B cell (primary cell): ENCODE data around the gene MICAL3. TPM values are rescaled to one million over a fixed set of nuclear protein-coding genes. Genes with fewer than 3 reads are reported as not detected.

Experiments used
- ATAC-seq: fragments of 200-7000 bp; cut with Tn5 transposase; one replicate; pipeline ENCODE4 v1.10.0; 2021; ENCODE audit warnings: low read depth, mild to moderate bottlenecking, moderate number of reproducible peaks, moderate library complexity
- CTCF ChIA-PET: fragments of 350-600 bp; sonication (Branson Sonifier 250); formaldehyde crosslinking; loops from one replicate; lab custom pipeline; 2021; ENCODE audit warnings: antibody characterized with exemption, inconsistent platforms; lab: Charles Lee
- POLR2A ChIA-PET: fragments of 350-600 bp; sonication (Branson Sonifier 250); formaldehyde crosslinking; loops from one replicate; lab custom pipeline; 2021; ENCODE audit warnings: antibody characterized with exemption; lab: Charles Lee
- DNase-seq: peaks from one replicate; pipeline ENCODE4 v3.0.0; 2013
- H2AFZ ChIP-seq: 2 replicates; pipeline ENCODE4 v1.6.1; 2012; ENCODE audit warnings: mild to moderate bottlenecking, low read depth, low read length; ENCODE audit not compliant: insufficient read depth, poor library complexity, severe bottlenecking
- H3K27ac ChIP-seq, 2 donors: 1 replicate in 1 of 2; 2 replicates in 1 of 2; pipeline ENCODE4 v1.5.1; 2012 to 2013; ENCODE audit warnings: low read length in 2 of 2, mild to moderate bottlenecking in 2 of 2, moderate library complexity in 1 of 2
- H3K27me3 ChIP-seq, 4 experiments: fragments of 200-600 bp in 1 of 4; sonication (generic) in 1 of 4; replicated peaks in 1 of 4; 1 replicate in 2 of 4; 2 replicates in 2 of 4; pipeline versions ENCODE4 v1.6.1 to v1.7.0; 2013 to 2016; ENCODE audit warnings: low read length in 3 of 4, mild to moderate bottlenecking in 2 of 4, mixed read lengths in 1 of 4, moderate library complexity in 1 of 4; ENCODE audit not compliant: insufficient read depth in 4 of 4, control insufficient read depth in 3 of 4; ENCODE audit errors: control extremely low read depth in 1 of 4
- H3K36me3 ChIP-seq, 2 experiments: replicated peaks in 1 of 2; 1 replicate in 1 of 2; 2 replicates in 1 of 2; pipeline versions ENCODE4 v1.6.1 to v1.7.1; 2013; ENCODE audit warnings: low read length in 1 of 2; ENCODE audit not compliant: insufficient read depth in 2 of 2, control insufficient read depth in 1 of 2; ENCODE audit errors: control extremely low read depth in 1 of 2, extremely low read depth in 1 of 2
- H3K4me1 ChIP-seq, 2 donors: fragments of 200-600 bp in 1 of 2; sonication (generic) in 1 of 2; 1 replicate in 1 of 2; 2 replicates in 1 of 2; pipeline versions ENCODE4 v1.5.1 to v1.6.1; 2013 to 2017; ENCODE audit warnings: low read length in 2 of 2; ENCODE audit not compliant: control insufficient read depth in 2 of 2, insufficient read depth in 2 of 2
- H3K4me2 ChIP-seq: replicated peaks from 2 replicates; pipeline ENCODE3; 2012; ENCODE audit warnings: mild to moderate bottlenecking, low read depth, low read length; ENCODE audit not compliant: poor library complexity, severe bottlenecking
- H3K4me3 ChIP-seq, 5 experiments: fragments of 200-600 bp in 1 of 5; sonication (generic) in 1 of 5; 1 replicate in 3 of 5; 2 replicates in 2 of 5; pipeline versions ENCODE4 v1.5.1 to v1.7.0; 2011 to 2016; ENCODE audit warnings: low read length in 4 of 5, mild to moderate bottlenecking in 4 of 5, low read depth in 2 of 5, control low read depth in 1 of 5, moderate library complexity in 1 of 5; ENCODE audit not compliant: insufficient read depth in 1 of 5; ENCODE audit errors: control extremely low read depth in 1 of 5, extremely low read depth in 1 of 5
- H3K79me2 ChIP-seq: fragments of 200-600 bp; sonication (generic); one replicate; pipeline ENCODE4 v1.6.0; 2016; ENCODE audit warnings: low read length; ENCODE audit not compliant: control insufficient read depth, insufficient read depth
- H3K9ac ChIP-seq: fragments of 200-600 bp; sonication (generic); 2 replicates; pipeline ENCODE4 v1.6.1; 2017; ENCODE audit warnings: mild to moderate bottlenecking, low read length, moderate library complexity
- H3K9me3 ChIP-seq, 3 donors: one replicate each; pipeline versions ENCODE4 v1.6.1 to v1.7.1; 2013; ENCODE audit warnings: low read length in 2 of 3; ENCODE audit not compliant: control insufficient read depth in 2 of 3, insufficient read depth in 1 of 3; ENCODE audit errors: control extremely low read depth in 1 of 3
- H4K20me1 ChIP-seq: 2 replicates; pipeline ENCODE4 v1.6.0; 2012; ENCODE audit warnings: mild to moderate bottlenecking, low read length; ENCODE audit not compliant: insufficient read depth, control insufficient read depth, poor library complexity, severe bottlenecking
- H3K27ac Mint-ChIP-seq: one replicate; pipeline ENCODE4 v1.8.0; 2021; ENCODE audit warnings: mixed read lengths
- H3K27me3 Mint-ChIP-seq: one replicate; pipeline ENCODE4 v1.8.0; 2021; ENCODE audit warnings: mixed read lengths
- H3K4me1 Mint-ChIP-seq: one replicate; pipeline ENCODE4 v1.8.0; 2021; ENCODE audit warnings: mixed read lengths
- H3K4me3 Mint-ChIP-seq: one replicate; pipeline ENCODE4 v1.8.0; 2021; ENCODE audit warnings: mixed read lengths
- H3K9me3 Mint-ChIP-seq: one replicate; pipeline ENCODE4 v1.8.0; 2022; ENCODE audit warnings: mixed read lengths; ENCODE audit not compliant: insufficient read depth
- EZH2 ChIP-seq: IDR thresholded peaks from 2 replicates; pipeline ENCODE4 v1.6.1; 2012; ENCODE audit warnings: borderline replicate concordance, low read depth, mild to moderate bottlenecking, moderate library complexity, low read length; ENCODE audit not compliant: insufficient read depth, poor library complexity, severe bottlenecking
- WGBS: methylation state at CpG from one replicate; pipeline ENCODE4 v1.1.5; 2013; ENCODE audit warnings: missing lambda C conversion rate; ENCODE audit not compliant: insufficient coverage; 5-methylcytosine and 5-hydroxymethylcytosine counted together
- intact Hi-C: fragments of 100-400 bp; cut with micrococcal nuclease; formaldehyde crosslinking; loops from one replicate; pipeline ENCODE4 v1.10.0; 2022
- polyA plus RNA-seq: library from polyadenylated mRNA; depleted of rRNA; stranded (reverse); fragments of >200 nt; gene quantifications from 2 replicates; pipeline ENCODE4 v1.2.3, GENCODE V29; 2012
- total RNA-seq, 2 donors: library from RNA; stranded (reverse); fragments of 120-200 nt in 1 of 2; gene quantifications; 1 replicate in 1 of 2; 2 replicates in 1 of 2; pipeline versions ENCODE4 v1.2.3 to v1.2.4, GENCODE V29; 2013 to 2022
- TF ChIP-seq, protein P1 (sequence below): fragments of 200-600 bp; IDR thresholded peaks from one replicate; pipeline ENCODE4 v1.8.0; 2022; ENCODE audit warnings: antibody characterized with exemption, mild to moderate bottlenecking

The MICAL3 gene
- total and polyA plus RNA-seq, 2 donors (not counting 1 experiment from before 2014, with no cell fraction given) = 50.5 to 253 TPM

DNA sequence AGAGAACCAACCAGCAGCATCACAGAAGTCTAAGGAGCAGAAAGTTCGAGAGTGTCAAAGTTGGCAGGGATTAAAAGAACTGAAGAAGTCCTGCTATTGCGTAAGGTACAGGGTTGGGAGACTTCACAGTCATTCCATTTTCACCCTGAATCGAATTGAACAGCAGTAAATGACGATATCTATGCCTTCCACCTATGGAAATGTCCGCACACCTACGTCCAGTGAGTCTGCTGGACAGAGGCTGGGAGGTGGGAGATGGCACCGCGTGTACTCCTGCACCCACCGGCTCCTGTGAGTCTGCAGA lies 116.7 kb downstream of the MICAL3 start:
- intact Hi-C loops = no loop called here

DNA sequence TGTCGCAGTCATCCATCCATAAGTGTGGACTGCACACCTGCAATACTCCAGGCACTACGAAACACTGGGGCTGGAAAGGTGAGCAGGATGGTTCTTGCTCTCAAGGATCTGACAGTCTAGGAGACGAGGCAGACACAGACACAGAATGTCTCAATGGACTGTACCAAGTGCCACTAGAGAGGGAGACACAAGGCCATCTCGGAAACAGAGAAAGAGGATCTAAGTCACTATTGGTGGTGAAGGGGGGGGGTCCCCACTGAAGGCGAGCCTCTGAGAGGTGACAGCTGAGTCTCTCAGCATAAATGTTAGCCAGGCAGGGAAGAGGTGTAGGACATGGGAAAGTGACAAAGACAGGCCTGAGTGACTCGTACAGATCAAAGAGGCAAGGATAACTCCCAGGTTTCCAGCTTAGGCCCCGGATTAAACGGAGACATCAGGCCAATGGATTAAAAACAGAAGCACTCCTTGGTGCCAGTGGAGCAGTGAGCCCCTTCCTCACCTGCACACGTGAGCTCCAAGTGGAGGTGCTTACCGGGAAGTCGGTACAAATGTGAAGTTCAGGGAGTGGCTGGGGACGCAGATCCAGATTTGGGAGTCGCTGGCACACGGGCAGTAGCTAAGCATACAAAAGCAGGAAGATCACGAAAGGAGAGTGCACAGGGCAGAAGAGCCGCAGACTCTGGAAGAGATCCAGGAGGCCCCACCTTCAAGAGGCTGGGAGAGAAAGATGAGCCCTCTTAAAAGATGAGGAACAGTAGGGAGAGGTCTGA lies 117.2 kb downstream of the MICAL3 start:
- Mint-ChIP-seq H3K27me3 (no peaks in the 10 kb centered on the region), H3K9me3 (no peaks in the 10 kb centered on the region), H3K4me1 (peaks cover 43% of the 10 kb centered on the region), H3K4me3 (no peak overlapping the region), H3K27ac (peak overlapping the region; percentile 34)
- Histone ChIP-seq H3K36me3 (peaks cover 3 to 61% of the 10 kb centered on the region in 2 experiments), H3K27me3 (no peaks in the 10 kb centered on the region), H3K4me2 (no peak overlapping the region), H3K4me1 (peaks cover 0 to 17% of the 10 kb centered on the region in 2 donors), H3K4me3 (no peak overlapping the region), H4K20me1 (peaks cover 100% of the 10 kb centered on the region), H3K9ac (no peak overlapping the region), H3K9me3 (no peaks in the 10 kb centered on the region), H3K27ac (no peak overlapping the region), H3K79me2 (peaks cover 96% of the 10 kb centered on the region), H2AFZ (no peak overlapping the region)
- TF ChIP-seq, protein P1, sequence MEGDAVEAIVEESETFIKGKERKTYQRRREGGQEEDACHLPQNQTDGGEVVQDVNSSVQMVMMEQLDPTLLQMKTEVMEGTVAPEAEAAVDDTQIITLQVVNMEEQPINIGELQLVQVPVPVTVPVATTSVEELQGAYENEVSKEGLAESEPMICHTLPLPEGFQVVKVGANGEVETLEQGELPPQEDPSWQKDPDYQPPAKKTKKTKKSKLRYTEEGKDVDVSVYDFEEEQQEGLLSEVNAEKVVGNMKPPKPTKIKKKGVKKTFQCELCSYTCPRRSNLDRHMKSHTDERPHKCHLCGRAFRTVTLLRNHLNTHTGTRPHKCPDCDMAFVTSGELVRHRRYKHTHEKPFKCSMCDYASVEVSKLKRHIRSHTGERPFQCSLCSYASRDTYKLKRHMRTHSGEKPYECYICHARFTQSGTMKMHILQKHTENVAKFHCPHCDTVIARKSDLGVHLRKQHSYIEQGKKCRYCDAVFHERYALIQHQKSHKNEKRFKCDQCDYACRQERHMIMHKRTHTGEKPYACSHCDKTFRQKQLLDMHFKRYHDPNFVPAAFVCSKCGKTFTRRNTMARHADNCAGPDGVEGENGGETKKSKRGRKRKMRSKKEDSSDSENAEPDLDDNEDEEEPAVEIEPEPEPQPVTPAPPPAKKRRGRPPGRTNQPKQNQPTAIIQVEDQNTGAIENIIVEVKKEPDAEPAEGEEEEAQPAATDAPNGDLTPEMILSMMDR = no peak
- no peak for TF ChIP-seq EZH2
- CTCF ChIA-PET = interaction anchor here (1.1 kb wide), 2 partner anchors 77 to 119 kb away, joined by 3 read pairs; no protein-coding TSS in a partner anchor
- intact Hi-C loops = no loop called here
- ATAC-seq (no peak), DNase-seq (no peak)
- POLR2A ChIA-PET = no interaction called here
- 91% methylated on average over 15 of the region's 16 CpGs for WGBS

More for the DNA sequence above, 116.7 kb downstream of the MICAL3 start:
- DNase-seq (no peak), ATAC-seq (no peak)
- Mint-ChIP-seq H3K9me3 (no peaks in the 10 kb centered on the region), H3K4me1 (peaks cover 45% of the 10 kb centered on the region), H3K27ac (peak overlapping the region; percentile 32), H3K4me3 (no peak overlapping the region), H3K27me3 (no peaks in the 10 kb centered on the region)
- H3K4me1 ChIP-seq = peaks cover 0 to 17% of the 10 kb centered on the region in 2 donors
- ChIA-PET CTCF (interaction anchor here (1.1 kb wide), 1 partner anchor 77 kb away, joined by 3 read pairs; no protein-coding TSS in a partner anchor), POLR2A (no interaction called here)
- no peak overlapping the region for H2AFZ ChIP-seq
- H3K36me3 ChIP-seq = peaks cover 3 to 57% of the 10 kb centered on the region in 2 experiments
- H3K9me3 ChIP-seq = no peaks in the 10 kb centered on the region
- H3K9ac ChIP-seq = no peak overlapping the region
- 96% methylated on average over 6 of the region's 9 CpGs for WGBS
- TF ChIP-seq, protein P1 = no peak
- TF ChIP-seq EZH2 = no peak
- no peak overlapping the region for H3K4me2 ChIP-seq
- H3K27ac ChIP-seq = no peak overlapping the region
- H3K27me3 ChIP-seq = no peaks in the 10 kb centered on the region
- no peak overlapping the region for H3K4me3 ChIP-seq
- peaks cover 97% of the 10 kb centered on the region for H3K79me2 ChIP-seq
- H4K20me1 ChIP-seq = peaks cover 100% of the 10 kb centered on the region
